H1 (cell line): Measurements from ENCODE around the gene LHFPL3. TPM values are rescaled to one million over a fixed set of nuclear protein-coding genes. Genes with fewer than 3 reads are reported as not detected.

Experiments
- CTCF ChIA-PET: fragments of 300-600 bp; sonication (Branson Sonifier 250); formaldehyde crosslinking; loops from one replicate; lab custom pipeline; 2021; ENCODE audit not compliant: partially characterized antibody; lab: Charles Lee
- POLR2A ChIA-PET: fragments of 300-600 bp; sonication (Branson Sonifier 250); formaldehyde crosslinking; loops from one replicate; lab custom pipeline; 2021; ENCODE audit warnings: inconsistent platforms; ENCODE audit not compliant: partially characterized antibody; lab: Charles Lee
- DNase-seq, 2 experiments: peaks; one replicate each; pipeline versions ENCODE4 v3.0.0 to v3.0.0-alpha.2; 2010 to 2022; ENCODE audit warnings: low spot score in 2 of 2, low read depth in 1 of 2, mixed read lengths in 1 of 2
- FAIRE-seq: peaks from 2 replicates; lab custom pipeline; 2011; peaks lifted over from hg19 to GRCh38; lab: Jason Lieb, UNC
- H2AFZ ChIP-seq: 2 replicates; pipeline ENCODE4 v1.8.1; 2012; ENCODE audit warnings: low read length, inconsistent platforms
- H2AK5ac ChIP-seq: 2 replicates; pipeline ENCODE4 v1.6.1; 2013; ENCODE audit warnings: low read depth, low read length
- H2BK120ac ChIP-seq: replicated peaks from 2 replicates; pipeline ENCODE3; 2013; ENCODE audit warnings: low read depth, low read length, inconsistent platforms
- H2BK12ac ChIP-seq: 2 replicates; pipeline ENCODE4 v1.6.1; 2013; ENCODE audit warnings: low read depth, low read length
- H2BK15ac ChIP-seq: 2 replicates; pipeline ENCODE4 v1.6.1; 2013; ENCODE audit warnings: low read length
- H2BK20ac ChIP-seq: 2 replicates; pipeline ENCODE4 v1.6.1; 2013; ENCODE audit warnings: low read length
- H2BK5ac ChIP-seq: 2 replicates; pipeline ENCODE4 v1.6.1; 2013; ENCODE audit warnings: low read depth, low read length
- H3K14ac ChIP-seq: 2 replicates; pipeline ENCODE4 v1.6.1; 2013; ENCODE audit warnings: inconsistent platforms; ENCODE audit not compliant: insufficient read length
- H3K18ac ChIP-seq: 2 replicates; pipeline ENCODE4 v1.6.1; 2013; ENCODE audit warnings: low read length; ENCODE audit errors: extremely low read depth
- H3K23ac ChIP-seq: 2 replicates; pipeline ENCODE4 v1.6.1; 2013; ENCODE audit warnings: inconsistent platforms; ENCODE audit not compliant: insufficient read length
- H3K23me2 ChIP-seq: 2 replicates; pipeline ENCODE4 v1.6.1; 2013; ENCODE audit warnings: low read depth, low read length
- H3K27ac ChIP-seq: 2 replicates; pipeline ENCODE4 v1.6.1; 2011; ENCODE audit warnings: low read depth, low read length, inconsistent platforms
- H3K27me3 ChIP-seq, 4 experiments: replicated peaks in 1 of 4; 1 replicate in 1 of 4; 2 replicates in 3 of 4; pipeline versions ENCODE4 v1.6.1 to v1.8.1; 2011 to 2013; ENCODE audit warnings: low read length in 3 of 4, mild to moderate bottlenecking in 3 of 4, inconsistent platforms in 2 of 4, mixed read lengths in 2 of 4, moderate library complexity in 1 of 4; ENCODE audit not compliant: control insufficient read depth in 3 of 4, insufficient read depth in 3 of 4; ENCODE audit errors: extremely low read depth in 1 of 4
- H3K36me3 ChIP-seq, 4 experiments: 2 replicates each; pipeline versions ENCODE4 v1.6.1 to v1.8.1; 2011 to 2013; ENCODE audit warnings: mild to moderate bottlenecking in 4 of 4, low read length in 3 of 4, moderate library complexity in 2 of 4, control low read depth in 1 of 4, inconsistent platforms in 1 of 4; ENCODE audit not compliant: insufficient read depth in 4 of 4, control insufficient read depth in 2 of 4
- H3K4ac ChIP-seq: replicated peaks from 2 replicates; pipeline ENCODE3; 2013; ENCODE audit warnings: low read length, low read depth, mixed read lengths, inconsistent platforms; ENCODE audit not compliant: insufficient read length
- H3K4me1 ChIP-seq, 4 experiments: replicated peaks in 1 of 4; 1 replicate in 1 of 4; 2 replicates in 3 of 4; pipeline versions ENCODE4 v1.6.1 to v1.8.1; 2011 to 2013; ENCODE audit warnings: low read length in 3 of 4, inconsistent platforms in 2 of 4, mixed read lengths in 1 of 4; ENCODE audit not compliant: insufficient read depth in 4 of 4, control insufficient read depth in 3 of 4
- H3K4me2 ChIP-seq, 2 experiments: 2 replicates each; pipeline versions ENCODE4 v1.6.1 to v1.8.1; 2011 to 2013; ENCODE audit warnings: low read depth in 2 of 2, low read length in 2 of 2, control low read depth in 1 of 2, inconsistent platforms in 1 of 2, mild to moderate bottlenecking in 1 of 2; ENCODE audit not compliant: insufficient read depth in 1 of 2
- H3K4me3 ChIP-seq, 4 experiments: fragments of 200-600, 300-600 bp in 1 of 4; sonication (generic), shearing (Covaris generic), sonication (Bioruptor Twin) in 1 of 4; 2 replicates each; pipeline versions ENCODE4 v1.5.1 to v1.8.1; 2011 to 2016; ENCODE audit warnings: low read length in 4 of 4, low read depth in 3 of 4, control low read depth in 2 of 4, inconsistent platforms in 2 of 4, mild to moderate bottlenecking in 2 of 4, mixed read lengths in 1 of 4, moderate library complexity in 1 of 4; ENCODE audit not compliant: insufficient read depth in 2 of 4; ENCODE audit errors: extremely low read depth in 1 of 4
- H3K56ac ChIP-seq: replicated peaks from 2 replicates; pipeline ENCODE3; 2013; ENCODE audit warnings: low read depth, mild to moderate bottlenecking, mixed read lengths, low read length, inconsistent platforms; ENCODE audit not compliant: insufficient read length
- H3K79me1 ChIP-seq: 2 replicates; pipeline ENCODE4 v1.6.1; 2013; ENCODE audit warnings: low read depth, low read length, control low read depth
- H3K79me2 ChIP-seq, 2 experiments: 2 replicates each; pipeline versions ENCODE4 v1.6.1 to v1.8.1; 2012 to 2013; ENCODE audit warnings: low read length in 2 of 2, mild to moderate bottlenecking in 2 of 2, inconsistent platforms in 1 of 2; ENCODE audit not compliant: insufficient read depth in 2 of 2, control insufficient read depth in 1 of 2
- H3K9ac ChIP-seq, 4 experiments: replicated peaks in 1 of 4; 1 replicate in 1 of 4; 2 replicates in 3 of 4; pipeline versions ENCODE4 v1.6.1 to v1.8.1; 2011 to 2013; ENCODE audit warnings: low read depth in 3 of 4, low read length in 3 of 4, control low read depth in 2 of 4, mild to moderate bottlenecking in 2 of 4, moderate library complexity in 2 of 4, inconsistent platforms in 1 of 4; ENCODE audit errors: extremely low read depth in 1 of 4
- H3K9me3 ChIP-seq, 2 experiments: 2 replicates each; pipeline versions ENCODE4 v1.6.1 to v1.8.1; 2012 to 2013; ENCODE audit warnings: mild to moderate bottlenecking in 2 of 2, moderate library complexity in 2 of 2, control low read depth in 1 of 2, inconsistent platforms in 1 of 2, low read depth in 1 of 2, low read length in 1 of 2, mixed read lengths in 1 of 2; ENCODE audit not compliant: insufficient read depth in 2 of 2
- H4K20me1 ChIP-seq, 2 experiments: replicated peaks in 1 of 2; 2 replicates each; pipeline versions ENCODE3 to v1.8.1; 2011 to 2013; ENCODE audit warnings: inconsistent platforms in 2 of 2, low read length in 2 of 2, mild to moderate bottlenecking in 1 of 2; ENCODE audit not compliant: insufficient read depth in 2 of 2, control insufficient read depth in 1 of 2
- H4K5ac ChIP-seq: 2 replicates; pipeline ENCODE4 v1.6.1; 2013; ENCODE audit warnings: low read length, low read depth, mixed read lengths, inconsistent platforms; ENCODE audit not compliant: insufficient read length
- H4K8ac ChIP-seq: 2 replicates; pipeline ENCODE4 v1.8.0; 2013; ENCODE audit warnings: mild to moderate bottlenecking, moderate library complexity, low read length, inconsistent platforms; ENCODE audit not compliant: insufficient read depth; ENCODE audit errors: extremely low read depth
- H4K91ac ChIP-seq: replicated peaks from 2 replicates; pipeline ENCODE3; 2013; ENCODE audit warnings: low read length, mixed read lengths, inconsistent platforms; ENCODE audit not compliant: insufficient read length
- CHD2 ChIP-seq: IDR thresholded peaks from 2 replicates; pipeline ENCODE4 v1.6.1; 2012; ENCODE audit warnings: low read length, improper control_type of control experiment
- CTCF ChIP-seq, 3 experiments: IDR thresholded peaks; 1 replicate in 2 of 3; 2 replicates in 1 of 3; pipeline versions ENCODE4 v1.5.1 to v1.6.1; 2011; ENCODE audit warnings: low read length in 3 of 3, mild to moderate bottlenecking in 3 of 3, inconsistent platforms in 2 of 3, low read depth in 1 of 3, moderate library complexity in 1 of 3; ENCODE audit not compliant: insufficient read depth in 1 of 3; ENCODE audit errors: control extremely low read depth in 1 of 3
- KDM5A ChIP-seq: fragments of 200-600 bp; IDR thresholded peaks from 2 replicates; pipeline ENCODE4 v1.7.1; 2012; ENCODE audit warnings: mild to moderate bottlenecking, low read length, inconsistent platforms, mixed read lengths
- RAD21 ChIP-seq, 2 experiments: IDR thresholded peaks in 1 of 2; conservative IDR thresholded peaks in 1 of 2; 2 replicates each; pipeline ENCODE4 v1.6.1; 2011; ENCODE audit warnings: low read depth in 2 of 2, low read length in 2 of 2, improper control_type of control experiment in 1 of 2, inconsistent platforms in 1 of 2, mild to moderate bottlenecking in 1 of 2, moderate library complexity in 1 of 2
- YY1 ChIP-seq: IDR thresholded peaks from 2 replicates; pipeline ENCODE4 v1.6.1; 2011; ENCODE audit warnings: low read depth, mild to moderate bottlenecking, low read length
- WGBS, 2 experiments: shearing (Covaris generic) in 1 of 2; methylation state at CpG; one replicate each; pipeline versions ENCODE4 v1.1.6 to v1.1.7; 2013 to 2015; ENCODE audit warnings: low lambda C conversion rate in 2 of 2, mixed read lengths in 2 of 2, inconsistent platforms in 1 of 2, low coverage in 1 of 2, missing lambda C conversion rate in 1 of 2; ENCODE audit not compliant: insufficient replicate concordance in 2 of 2, insufficient coverage in 1 of 2, insufficient read length in 1 of 2; ENCODE audit errors: extremely low coverage in 1 of 2, missing lambda C conversion rate in 1 of 2; 5-methylcytosine and 5-hydroxymethylcytosine counted together
- polyA plus RNA-seq, 7 experiments: library from polyadenylated mRNA; depleted of rRNA in 3 of 7; stranded (reverse) in 5 of 7; unstranded in 2 of 7; fragments of >200 nt in 5 of 7; fragments of 200-250 nt in 2 of 7; gene quantifications; 1 replicate in 5 of 7; 2 replicates in 1 of 7; 4 replicates in 1 of 7; pipeline versions ENCODE4 v1.2.1 to v1.2.3, GENCODE V29; 2011 to 2013; ENCODE audit warnings: missing spikeins in 2 of 7, mixed read lengths in 2 of 7
- total RNA-seq: library from RNA; stranded (reverse); fragmentation: NEBNext Ultra II Directional; extraction: Animal tissue kit (Norgen Biotek cat#: 25700); gene quantifications from 2 replicates; pipeline ENCODE4 v1.2.1, GENCODE V29; 2021

LHFPL3 gene
- total and polyA plus RNA-seq, 2 of the 8 experiments (the other 6 are each of a cell fraction or from before 2014, with no cell fraction given), result 0.24 to 0.50 TPM

- Histone ChIP-seq H3K27me3 (no peaks in the 10 kb centered on the region), H3K56ac (no peak overlapping the region), H3K14ac (no peak overlapping the region), H3K4me1 (no peaks in the 10 kb centered on the region), H3K9me3 (no peaks in the 10 kb centered on the region), H3K4me2 (no peak overlapping the region), H3K9ac (no peak overlapping the region), H3K27ac (no peak overlapping the region), H3K23ac (no peak overlapping the region), H3K79me2 (no peaks in the 10 kb centered on the region), H2AK5ac (no peak overlapping the region), H4K20me1 (no peaks in the 10 kb centered on the region), H3K79me1 (no peaks in the 10 kb centered on the region), H3K36me3 (no peaks in the 10 kb centered on the region), H4K8ac (no peak overlapping the region), H2BK5ac (no peak overlapping the region), H3K23me2 (no peaks in the 10 kb centered on the region), H2BK12ac (no peak overlapping the region), H2BK20ac (no peak overlapping the region), H3K4ac (no peak overlapping the region), H4K91ac (no peak overlapping the region)
- FAIRE-seq, result peak; percentile 48
- ChIA-PET POLR2A (no interaction called here), CTCF (interaction anchor here (0.6 to 2.9 kb wide), 23 partner anchors 12 to 542 kb away, joined by 3 to 14 read pairs (median 3); no protein-coding TSS in a partner anchor)
- WGBS, 2 experiments, result 50% methylated on average over 2 of the region's 2 CpGs; no CpG with 5 or more reads in 1 of the 2 experiments
- DNase-seq, result peak in 1 of 2 experiments; percentile 61
- peak; percentile 65; the same call in 1 of the 2 replicates for TF ChIP-seq YY1
- TF ChIP-seq CHD2, result no peak
- no peak for TF ChIP-seq KDM5A
- peak; percentile 70 to 81 (median 79) for TF ChIP-seq CTCF (IDR thresholded peaks at IDR 0.05; ENCODE audit: control extremely low read depth in 1 of 3, insufficient read depth in 1 of 3, low read depth in 1 of 3, low read length in 3 of 3)
- TF ChIP-seq RAD21 (IDR thresholded peaks at IDR 0.05 in 1 of 2, conservative IDR thresholded peaks at IDR 0.05 in 1 of 2; ENCODE audit: low read depth in 2 of 2, low read length in 2 of 2), result peak; percentile 91 to 94
- TF ChIP-seq, all 59 proteins: peak for 3
- Histone ChIP-seq H2AFZ (no peak overlapping the region), H3K18ac (no peak overlapping the region), H4K5ac (no peak overlapping the region), H2BK120ac (no peak overlapping the region), H2BK15ac (no peak overlapping the region), H3K4me3 (no peak overlapping the region)
Observed at GRCh38 chr7:104341546-104341945, 13.1 kb downstream of the LHFPL3 start.
